ENCODE data around the gene TLR9.

- TF ChIP-seq TCF12 (IDR thresholded peaks at IDR 0.05; ENCODE audit: low read depth) (no peak), REST (IDR thresholded peaks at IDR 0.05; ENCODE audit: low read depth) (no peak), ZBTB7A (IDR thresholded peaks at IDR 0.05; ENCODE audit: low read depth) (no peak), CREB1 (IDR thresholded peaks at IDR 0.05; ENCODE audit: low read depth) (no peak), RAD21 (IDR thresholded peaks at IDR 0.05; ENCODE audit: low read depth) (no peak), EP300 (IDR thresholded peaks at IDR 0.05; ENCODE audit: borderline replicate concordance) (no peak)
- TF ChIP-seq, protein P1, sequence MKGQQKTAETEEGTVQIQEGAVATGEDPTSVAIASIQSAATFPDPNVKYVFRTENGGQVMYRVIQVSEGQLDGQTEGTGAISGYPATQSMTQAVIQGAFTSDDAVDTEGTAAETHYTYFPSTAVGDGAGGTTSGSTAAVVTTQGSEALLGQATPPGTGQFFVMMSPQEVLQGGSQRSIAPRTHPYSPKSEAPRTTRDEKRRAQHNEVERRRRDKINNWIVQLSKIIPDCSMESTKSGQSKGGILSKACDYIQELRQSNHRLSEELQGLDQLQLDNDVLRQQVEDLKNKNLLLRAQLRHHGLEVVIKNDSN (IDR thresholded peaks at IDR 0.05): no peak
- TF ChIP-seq, protein P2, sequence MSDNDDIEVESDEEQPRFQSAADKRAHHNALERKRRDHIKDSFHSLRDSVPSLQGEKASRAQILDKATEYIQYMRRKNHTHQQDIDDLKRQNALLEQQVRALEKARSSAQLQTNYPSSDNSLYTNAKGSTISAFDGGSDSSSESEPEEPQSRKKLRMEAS (IDR thresholded peaks at IDR 0.05): no peak
These were observed 33.8 kb downstream of the TLR9 start for GRCh38 chr3:52191663-52192062.

All from Ishikawa (cell line).